GM11168 (cell line): ENCODE data around the gene RASA3.
"Not testable (repeated sequence)": the region's sequence is repeated elsewhere in the genome, so short reads cannot be mapped to it uniquely, and the experiment has no call there.

ENCODE experiments used
- in situ Hi-C: fragments of 300-500 bp; cut with MboI; formaldehyde crosslinking; loops from one replicate; pipeline ENCODE4 v1.12.0; 2022; ENCODE audit warnings: low sequenced_read_pairs; ENCODE audit not compliant: unreplicated experiment

RASA3 gene

DNA sequence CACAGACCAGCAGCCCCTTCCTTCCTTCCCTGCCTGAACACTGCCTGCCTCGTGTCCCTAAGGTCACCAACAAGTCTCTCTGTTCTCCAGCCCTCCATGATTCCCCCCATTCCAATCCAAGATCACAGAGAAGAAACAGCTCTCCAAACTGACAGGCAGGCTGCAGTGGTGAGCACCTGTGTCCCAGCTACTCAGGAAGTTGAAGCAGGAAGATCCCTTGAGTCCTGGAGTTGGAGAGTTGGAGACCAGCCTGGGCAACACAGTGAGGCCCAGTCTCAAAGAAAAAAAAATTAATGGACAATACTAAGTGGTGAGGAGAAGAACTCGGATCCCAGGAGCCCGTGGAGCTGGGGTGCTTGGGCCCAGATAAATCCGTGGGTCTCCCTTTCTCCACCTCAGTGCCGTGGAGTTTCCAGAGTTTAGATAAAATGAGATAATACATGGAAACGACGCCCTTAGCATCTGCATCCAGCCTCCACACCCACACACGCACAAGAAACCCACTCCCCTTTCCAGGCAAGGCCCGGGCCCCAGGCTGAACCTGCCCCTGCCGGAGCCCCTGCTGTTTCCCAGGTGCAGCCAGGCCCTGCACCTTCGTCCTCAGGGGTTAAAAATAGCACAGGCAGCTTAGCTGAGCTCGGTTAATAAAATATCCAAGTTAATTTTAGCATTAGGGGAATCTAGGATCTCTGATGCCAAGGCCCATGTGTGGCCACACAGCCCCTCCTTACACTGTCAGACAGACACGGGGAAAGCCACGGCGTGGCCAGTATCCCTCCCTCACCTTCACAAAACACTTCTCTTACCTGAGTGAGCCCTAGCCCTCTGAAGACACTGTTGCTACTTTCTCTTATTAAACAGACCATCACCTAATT lies 4.7 kb downstream of the RASA3 start:
- in situ Hi-C loops, result no loop called here

DNA sequence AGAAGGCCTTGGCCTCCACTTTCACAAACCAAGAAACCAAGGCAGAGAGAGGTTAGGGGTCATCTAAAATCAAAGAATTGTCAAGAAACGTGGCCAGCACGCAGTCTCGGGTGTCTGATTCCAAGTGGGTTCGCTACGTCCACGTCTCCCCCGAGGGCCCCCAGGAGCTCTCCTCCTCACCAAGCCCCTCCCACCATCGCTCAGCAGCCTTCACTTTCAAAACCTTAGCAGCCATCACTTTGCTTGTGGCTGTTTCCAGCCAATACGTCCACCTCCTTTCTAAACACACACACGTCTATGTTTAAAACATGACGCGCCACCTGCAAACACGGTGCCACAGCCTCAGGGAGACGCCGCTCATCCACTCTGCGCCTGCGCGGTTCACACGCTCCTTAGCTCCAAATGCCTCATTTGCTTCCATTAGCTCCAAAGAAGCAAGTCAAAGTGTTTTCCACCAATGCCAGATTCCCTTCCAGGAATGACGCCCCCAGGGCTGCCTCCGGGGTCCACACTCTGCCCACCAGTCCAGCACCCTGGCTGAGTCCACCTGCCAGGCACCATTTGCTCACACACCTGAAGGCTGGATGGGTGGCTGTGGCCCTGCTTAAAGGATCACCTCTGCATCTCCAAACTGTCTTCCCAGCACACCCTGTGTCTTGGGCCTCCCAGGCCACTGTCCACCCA lies 5.5 kb downstream of the RASA3 start:
- in situ Hi-C loops, result no loop called here

DNA sequence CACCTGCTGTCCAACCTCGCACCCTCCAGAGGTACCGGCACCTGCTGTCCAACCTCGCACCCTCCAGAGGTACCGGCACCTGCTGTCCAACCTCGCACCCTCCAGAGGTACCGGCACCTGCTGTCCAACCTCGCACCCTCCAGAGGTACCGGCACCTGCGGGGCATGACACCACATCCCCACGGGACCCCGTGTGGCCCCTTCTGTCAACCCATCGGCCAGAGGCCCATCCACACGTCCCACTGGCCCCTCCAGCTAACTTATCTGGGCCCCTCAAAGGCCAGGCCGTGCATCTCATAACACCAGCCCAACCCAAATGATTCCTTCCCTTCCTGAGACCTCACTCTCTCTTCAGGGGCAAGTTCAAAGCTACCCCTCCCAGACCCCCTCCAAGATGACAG lies 6.3 kb downstream of the RASA3 start:
- in situ Hi-C loops, result not testable (repeated sequence)

GRCh38 chr13:114125589-114125988 lies 6.8 kb downstream of the RASA3 start:
- in situ Hi-C loops, result no loop called here

DNA sequence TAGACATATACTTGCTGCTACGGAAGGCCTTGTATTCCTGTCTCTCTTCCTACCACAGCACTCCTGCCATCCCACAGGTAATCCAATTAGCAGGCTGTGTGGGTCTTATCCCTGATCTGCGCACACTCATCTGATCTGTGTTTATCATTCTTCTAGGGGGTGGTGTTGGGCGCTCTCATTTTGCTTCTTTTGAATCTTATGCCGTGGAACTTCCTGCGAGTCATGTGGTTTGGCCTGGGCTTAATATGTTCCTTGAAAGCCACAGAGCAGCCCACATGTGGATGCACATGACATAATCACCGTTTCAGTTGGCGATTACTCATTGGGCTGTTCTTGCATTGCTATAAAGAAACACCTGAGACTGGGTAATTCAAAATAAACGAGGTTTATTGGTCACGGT lies 7.5 kb downstream of the RASA3 start:
- in situ Hi-C loops, result no loop called here

DNA sequence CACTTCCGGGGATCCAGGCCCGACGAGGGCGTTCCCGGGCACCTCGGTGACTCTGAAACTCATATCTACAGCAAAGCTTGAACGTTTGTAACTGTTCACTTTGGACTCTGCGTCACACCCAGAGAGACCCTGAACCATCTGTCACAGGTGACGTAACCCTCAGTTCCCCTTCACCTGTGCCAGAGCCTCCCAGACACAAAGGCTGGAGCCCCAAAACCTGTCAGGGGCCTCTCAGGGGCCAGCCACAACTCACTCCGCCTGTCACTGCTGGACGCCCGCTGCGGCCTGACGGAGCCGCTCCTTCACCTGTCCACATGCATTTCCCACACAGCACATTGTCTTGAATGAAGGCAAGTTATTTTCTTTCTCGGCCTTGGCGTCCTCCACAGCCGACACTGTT lies 8.0 kb downstream of the RASA3 start:
- in situ Hi-C loops, result no loop called here

GRCh38 chr13:114123876-114124275 lies 8.5 kb downstream of the RASA3 start:
- in situ Hi-C loops, result no loop called here

DNA sequence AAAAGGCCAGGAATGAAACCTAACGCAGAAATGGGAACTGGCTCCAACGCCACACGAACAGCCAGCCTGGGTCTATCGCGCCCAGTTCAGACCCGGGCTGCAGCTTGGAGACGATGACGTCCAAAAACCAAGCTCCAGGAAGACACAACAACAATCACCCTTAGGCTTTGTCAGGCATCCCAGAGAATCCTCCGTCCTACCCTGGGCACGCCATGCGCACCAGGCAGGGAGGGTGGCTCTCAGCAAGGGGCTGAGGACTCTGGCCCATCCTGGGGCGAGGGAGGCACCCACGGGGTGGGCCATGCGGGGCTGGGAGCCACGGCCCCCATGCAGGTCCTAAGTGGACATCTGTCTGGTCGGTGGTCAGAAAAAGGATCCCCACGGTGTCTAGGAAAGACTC lies 9.0 kb downstream of the RASA3 start:
- in situ Hi-C loops, result no loop called here

DNA sequence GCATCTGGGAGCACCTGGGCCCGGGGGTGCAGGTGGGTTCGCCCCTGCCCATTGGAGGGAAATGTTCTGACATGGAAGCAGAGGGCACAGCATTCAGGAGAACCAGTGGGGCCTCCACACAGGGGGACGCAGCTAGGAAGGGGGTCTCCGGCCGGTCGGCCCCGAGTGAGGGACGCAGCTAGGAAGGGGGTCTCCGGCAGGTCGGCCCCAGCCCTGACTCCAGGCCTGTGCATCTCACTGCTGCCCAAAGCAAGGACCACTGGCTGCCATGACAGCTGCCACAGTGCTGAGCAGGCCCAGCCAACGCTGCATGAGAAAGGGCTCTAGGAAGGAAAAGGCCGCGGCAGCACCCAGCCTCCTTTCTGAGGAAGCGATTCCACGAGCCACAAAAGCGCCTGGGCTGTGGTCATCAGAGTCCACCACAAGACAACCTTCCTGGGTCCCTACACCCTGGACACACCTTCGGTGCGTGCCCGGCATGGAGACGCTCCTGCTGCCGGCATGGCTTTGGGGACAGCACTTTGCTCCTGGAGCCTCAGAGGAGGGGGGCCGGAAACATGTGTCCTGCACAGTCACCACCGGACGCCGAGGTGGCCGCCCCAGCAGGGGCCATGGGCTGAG lies 9.7 kb downstream of the RASA3 start:
- in situ Hi-C loops, result no loop called here

DNA sequence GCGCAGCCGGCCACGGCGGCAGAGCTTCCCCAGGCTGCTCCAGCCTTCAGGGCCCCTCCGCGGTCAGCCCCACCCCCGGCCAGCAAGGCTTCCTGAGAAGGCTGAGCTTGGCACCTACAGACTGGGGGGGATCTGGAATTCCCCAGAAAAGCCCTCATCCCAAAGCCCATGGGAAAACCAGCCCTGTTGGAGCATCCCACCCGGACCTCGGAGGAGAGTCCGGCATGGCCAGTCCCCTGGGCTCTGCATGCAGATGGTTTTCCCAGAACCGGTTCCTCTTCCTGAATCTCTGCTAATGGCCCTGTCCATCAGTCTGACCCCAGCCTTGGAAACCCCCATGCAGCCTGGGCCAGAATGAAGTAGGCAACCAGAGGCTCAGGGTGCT lies 10.3 kb downstream of the RASA3 start:
- in situ Hi-C loops, result no loop called here

- in situ Hi-C loops, result no loop called here
Measured at GRCh38 chr13:114121496-114122126, 10.8 kb downstream of the RASA3 start.

DNA sequence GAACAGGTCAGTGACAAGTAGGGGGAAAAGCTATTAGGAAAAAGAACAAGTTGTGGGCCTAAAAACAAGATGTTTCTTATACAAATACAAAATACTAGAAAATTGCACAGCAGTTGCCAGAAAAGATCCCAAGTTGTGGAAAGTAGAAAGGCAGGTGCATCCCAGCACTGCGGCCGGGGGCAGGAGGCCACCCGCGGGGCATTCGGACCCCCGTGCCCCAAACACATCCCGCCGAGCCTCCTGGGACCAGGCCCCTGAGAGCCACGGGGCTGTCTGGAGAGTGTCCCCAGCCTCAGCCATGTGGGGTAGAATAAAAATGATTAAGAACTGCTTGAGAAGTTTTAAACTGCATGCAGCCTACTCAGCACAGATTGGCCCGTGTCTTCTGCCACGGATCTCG lies 11.4 kb downstream of the RASA3 start:
- in situ Hi-C loops, result no loop called here

DNA sequence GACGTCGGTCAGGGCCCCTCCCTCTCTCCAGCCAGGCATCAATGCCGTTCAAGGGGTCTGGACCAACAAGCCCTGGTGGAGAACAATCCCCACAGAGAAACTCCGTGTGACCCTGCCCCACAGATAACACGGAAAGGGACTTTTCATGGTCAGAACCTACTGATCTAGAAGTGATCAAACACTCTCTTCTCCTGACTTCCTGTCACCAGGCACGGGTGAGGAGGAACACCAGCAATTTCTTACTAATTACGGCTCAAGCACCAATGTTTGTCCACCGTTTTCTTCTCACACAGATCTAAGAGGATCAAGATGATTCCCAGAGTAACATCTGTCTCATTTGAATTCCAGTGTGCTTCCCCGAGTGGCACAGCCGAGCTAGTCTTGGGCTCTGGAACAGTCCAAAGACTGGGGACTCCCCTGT lies 11.8 kb downstream of the RASA3 start:
- in situ Hi-C loops, result no loop called here

- in situ Hi-C loops, result no loop called here
Measured at GRCh38 chr13:114119196-114119595, 13.2 kb downstream of the RASA3 start.

DNA sequence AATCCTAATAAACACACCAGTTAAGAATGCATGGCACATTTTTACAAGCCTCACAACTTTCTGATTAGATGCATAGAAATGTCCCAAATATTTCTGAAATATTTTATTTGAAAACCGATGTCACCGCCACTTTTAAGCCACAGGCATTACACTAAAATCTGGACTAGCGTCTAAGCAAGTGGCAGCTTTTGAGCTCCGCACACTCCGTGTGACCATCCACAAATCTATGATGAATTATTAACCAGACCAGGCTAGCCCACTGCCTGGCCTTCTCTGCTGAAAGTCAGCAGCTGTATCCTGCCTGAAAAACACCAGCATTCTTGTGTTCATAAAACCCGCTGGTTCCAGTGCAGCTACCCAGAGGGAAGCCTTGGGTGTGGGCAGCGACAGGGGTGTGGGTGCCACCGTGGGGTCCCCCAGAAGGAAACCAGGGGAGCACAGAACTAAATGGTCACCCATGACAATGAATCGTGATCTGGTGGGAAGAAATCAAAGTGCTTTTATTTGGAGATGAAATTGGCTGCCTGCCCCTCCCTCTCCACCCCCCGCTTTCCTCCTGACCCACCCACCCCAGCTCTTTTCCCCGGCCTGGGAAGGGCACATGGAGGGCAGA lies 13.8 kb downstream of the RASA3 start:
- in situ Hi-C loops, result no loop called here

GRCh38 chr13:114118086-114118485 lies 14.3 kb downstream of the RASA3 start:
- in situ Hi-C loops, result no loop called here

GRCh38 chr13:114117341-114117874 lies 15.0 kb downstream of the RASA3 start:
- in situ Hi-C loops, result not testable (repeated sequence)

- in situ Hi-C loops, result no loop called here
Measured at GRCh38 chr13:114116734-114117133, 15.7 kb downstream of the RASA3 start.

DNA sequence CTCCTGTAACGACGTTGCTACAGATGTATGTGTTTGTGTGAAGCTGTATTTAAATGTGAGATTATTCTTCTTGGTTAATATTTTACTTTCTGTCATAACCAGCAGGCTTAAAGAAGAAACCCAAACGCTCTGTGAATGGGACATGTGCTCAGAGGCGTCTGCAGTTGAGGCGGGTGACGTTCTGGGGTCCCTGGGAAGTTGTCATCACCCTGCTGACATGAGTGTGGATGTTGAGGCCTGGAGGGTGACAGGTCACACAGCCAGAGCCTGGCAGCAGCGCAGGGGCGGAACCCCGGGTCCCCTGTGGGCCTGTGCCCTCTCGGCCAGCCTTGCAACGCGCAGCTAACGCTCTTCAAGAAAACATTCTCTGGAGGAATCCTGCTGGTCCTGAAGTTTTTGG lies 16.6 kb downstream of the RASA3 start:
- in situ Hi-C loops, result no loop called here

- in situ Hi-C loops, result no loop called here
Measured at GRCh38 chr13:114115191-114115671, 17.2 kb downstream of the RASA3 start.
